ENCODE results near the gene RASGRF2.

Gene RASGRF2

GRCh38 chr5:81006947-81007636, 46.9 kb downstream of the RASGRF2 start:
- Histone ChIP-seq H4K20me1 (ENCODE audit: control insufficient read depth, insufficient read depth, low read depth, low read length) (no peaks in the 10 kb centered on the region), H3K4me3 (ENCODE audit: low read length) (no peak overlapping the region), H3K36me3 (ENCODE audit: control insufficient read depth, low read length) (no peaks in the 10 kb centered on the region)

GRCh38 chr5:81007637-81008027, 47.5 kb downstream of the RASGRF2 start:
- Histone ChIP-seq H3K4me1 (ENCODE audit: control insufficient read depth, low read length) (no peaks in the 10 kb centered on the region), H3K36me3 (ENCODE audit: control insufficient read depth, low read length) (no peaks in the 10 kb centered on the region), H3F3A (ENCODE audit: control insufficient read depth, insufficient read depth) (no peaks in the 10 kb centered on the region), H3K4me2 (ENCODE audit: low read length) (no peak overlapping the region), H3K4me3 (ENCODE audit: low read length) (no peak overlapping the region), H3K27me3 (ENCODE audit: control insufficient read depth, low read length) (no peaks in the 10 kb centered on the region), H3K9me3 (ENCODE audit: control insufficient read depth, insufficient read depth, low read length) (no peaks in the 10 kb centered on the region), H3K79me2 (ENCODE audit: control insufficient read depth, low read length) (no peaks in the 10 kb centered on the region), H3K9me2 (replicated peaks; ENCODE audit: control insufficient read depth, low read length) (no peaks in the 10 kb centered on the region), H4K20me1 (ENCODE audit: control insufficient read depth, insufficient read depth, low read depth, low read length) (no peaks in the 10 kb centered on the region), H3K27ac (ENCODE audit: low read depth, low read length) (no peak overlapping the region)
- no peak for TF ChIP-seq CTCF (IDR thresholded peaks at IDR 0.05; ENCODE audit: low read depth, low read length, poor library complexity, severe bottlenecking)
- no peak for TF ChIP-seq EZH2phosphoT487 (IDR thresholded peaks at IDR 0.05; ENCODE audit: borderline replicate concordance, low read length)

More at GRCh38 chr5:81006947-81007636, 46.9 kb downstream of the RASGRF2 start:
- Histone ChIP-seq H3K27ac (ENCODE audit: low read depth, low read length) (no peak overlapping the region), H3K4me1 (ENCODE audit: control insufficient read depth, low read length) (no peaks in the 10 kb centered on the region), H3K79me2 (ENCODE audit: control insufficient read depth, low read length) (no peaks in the 10 kb centered on the region), H3K27me3 (ENCODE audit: control insufficient read depth, low read length) (no peaks in the 10 kb centered on the region), H3F3A (ENCODE audit: control insufficient read depth, insufficient read depth) (no peaks in the 10 kb centered on the region), H3K9me2 (replicated peaks; ENCODE audit: control insufficient read depth, low read length) (no peaks in the 10 kb centered on the region), H3K4me2 (ENCODE audit: low read length) (no peak overlapping the region), H3K9me3 (ENCODE audit: control insufficient read depth, insufficient read depth, low read length) (no peaks in the 10 kb centered on the region)
- TF ChIP-seq CTCF (IDR thresholded peaks at IDR 0.05; ENCODE audit: low read depth, low read length, poor library complexity, severe bottlenecking) = no peak
- TF ChIP-seq EZH2phosphoT487 (IDR thresholded peaks at IDR 0.05; ENCODE audit: borderline replicate concordance, low read length) = no peak

GRCh38 chr5:81010336-81011169, 50.4 kb downstream of the RASGRF2 start:
- H3K4me3 ChIP-seq (ENCODE audit: low read length) = no peak overlapping the region
- H3K36me3 ChIP-seq (ENCODE audit: control insufficient read depth, low read length) = no peaks in the 10 kb centered on the region
- H4K20me1 ChIP-seq (ENCODE audit: control insufficient read depth, insufficient read depth, low read depth, low read length) = no peaks in the 10 kb centered on the region
- H3K9me2 ChIP-seq (replicated peaks; ENCODE audit: control insufficient read depth, low read length) = no peaks in the 10 kb centered on the region
- no peak overlapping the region for H3K27ac ChIP-seq (ENCODE audit: low read depth, low read length)
- no peaks in the 10 kb centered on the region for H3K27me3 ChIP-seq (ENCODE audit: control insufficient read depth, low read length)
- H3K79me2 ChIP-seq (ENCODE audit: control insufficient read depth, low read length) = no peaks in the 10 kb centered on the region
- TF ChIP-seq CTCF (IDR thresholded peaks at IDR 0.05; ENCODE audit: low read depth, low read length, poor library complexity, severe bottlenecking) (no peak), EZH2phosphoT487 (IDR thresholded peaks at IDR 0.05; ENCODE audit: borderline replicate concordance, low read length) (no peak)
- H3K9me3 ChIP-seq (ENCODE audit: control insufficient read depth, insufficient read depth, low read length) = no peaks in the 10 kb centered on the region
- H3K4me2 ChIP-seq (ENCODE audit: low read length) = no peak overlapping the region
- H3K4me1 ChIP-seq (ENCODE audit: control insufficient read depth, low read length) = no peaks in the 10 kb centered on the region
- H3F3A ChIP-seq (ENCODE audit: control insufficient read depth, insufficient read depth) = no peaks in the 10 kb centered on the region
